H1 (cell line): Measurements from ENCODE around the gene SNX2. TPM values are rescaled to one million over a fixed set of nuclear protein-coding genes. Genes with fewer than 3 reads are reported as not detected.

Experiments used
- CTCF ChIA-PET: fragments of 300-600 bp; sonication (Branson Sonifier 250); formaldehyde crosslinking; loops from one replicate; lab custom pipeline; 2021; ENCODE audit not compliant: partially characterized antibody; lab: Charles Lee
- POLR2A ChIA-PET: fragments of 300-600 bp; sonication (Branson Sonifier 250); formaldehyde crosslinking; loops from one replicate; lab custom pipeline; 2021; ENCODE audit warnings: inconsistent platforms; ENCODE audit not compliant: partially characterized antibody; lab: Charles Lee
- DNase-seq, 2 experiments: peaks; one replicate each; pipeline versions ENCODE4 v3.0.0 to v3.0.0-alpha.2; 2010 to 2022; ENCODE audit warnings: low spot score in 2 of 2, low read depth in 1 of 2, mixed read lengths in 1 of 2
- FAIRE-seq: peaks from 2 replicates; lab custom pipeline; 2011; peaks lifted over from hg19 to GRCh38; lab: Jason Lieb, UNC
- H2AFZ ChIP-seq: 2 replicates; pipeline ENCODE4 v1.8.1; 2012; ENCODE audit warnings: low read length, inconsistent platforms
- H2AK5ac ChIP-seq: 2 replicates; pipeline ENCODE4 v1.6.1; 2013; ENCODE audit warnings: low read depth, low read length
- H2BK120ac ChIP-seq: replicated peaks from 2 replicates; pipeline ENCODE3; 2013; ENCODE audit warnings: low read depth, low read length, inconsistent platforms
- H2BK12ac ChIP-seq: 2 replicates; pipeline ENCODE4 v1.6.1; 2013; ENCODE audit warnings: low read depth, low read length
- H2BK15ac ChIP-seq: 2 replicates; pipeline ENCODE4 v1.6.1; 2013; ENCODE audit warnings: low read length
- H2BK20ac ChIP-seq: 2 replicates; pipeline ENCODE4 v1.6.1; 2013; ENCODE audit warnings: low read length
- H2BK5ac ChIP-seq: 2 replicates; pipeline ENCODE4 v1.6.1; 2013; ENCODE audit warnings: low read depth, low read length
- H3K14ac ChIP-seq: 2 replicates; pipeline ENCODE4 v1.6.1; 2013; ENCODE audit warnings: inconsistent platforms; ENCODE audit not compliant: insufficient read length
- H3K18ac ChIP-seq: 2 replicates; pipeline ENCODE4 v1.6.1; 2013; ENCODE audit warnings: low read length; ENCODE audit errors: extremely low read depth
- H3K23ac ChIP-seq: 2 replicates; pipeline ENCODE4 v1.6.1; 2013; ENCODE audit warnings: inconsistent platforms; ENCODE audit not compliant: insufficient read length
- H3K23me2 ChIP-seq: 2 replicates; pipeline ENCODE4 v1.6.1; 2013; ENCODE audit warnings: low read depth, low read length
- H3K27ac ChIP-seq: 2 replicates; pipeline ENCODE4 v1.6.1; 2011; ENCODE audit warnings: low read depth, low read length, inconsistent platforms
- H3K27me3 ChIP-seq, 4 experiments: replicated peaks in 1 of 4; 1 replicate in 1 of 4; 2 replicates in 3 of 4; pipeline versions ENCODE4 v1.6.1 to v1.8.1; 2011 to 2013; ENCODE audit warnings: low read length in 3 of 4, mild to moderate bottlenecking in 3 of 4, inconsistent platforms in 2 of 4, mixed read lengths in 2 of 4, moderate library complexity in 1 of 4; ENCODE audit not compliant: control insufficient read depth in 3 of 4, insufficient read depth in 3 of 4; ENCODE audit errors: extremely low read depth in 1 of 4
- H3K36me3 ChIP-seq, 4 experiments: 2 replicates each; pipeline versions ENCODE4 v1.6.1 to v1.8.1; 2011 to 2013; ENCODE audit warnings: mild to moderate bottlenecking in 4 of 4, low read length in 3 of 4, moderate library complexity in 2 of 4, control low read depth in 1 of 4, inconsistent platforms in 1 of 4; ENCODE audit not compliant: insufficient read depth in 4 of 4, control insufficient read depth in 2 of 4
- H3K4ac ChIP-seq: replicated peaks from 2 replicates; pipeline ENCODE3; 2013; ENCODE audit warnings: low read length, low read depth, mixed read lengths, inconsistent platforms; ENCODE audit not compliant: insufficient read length
- H3K4me1 ChIP-seq, 4 experiments: replicated peaks in 1 of 4; 1 replicate in 1 of 4; 2 replicates in 3 of 4; pipeline versions ENCODE4 v1.6.1 to v1.8.1; 2011 to 2013; ENCODE audit warnings: low read length in 3 of 4, inconsistent platforms in 2 of 4, mixed read lengths in 1 of 4; ENCODE audit not compliant: insufficient read depth in 4 of 4, control insufficient read depth in 3 of 4
- H3K4me2 ChIP-seq, 2 experiments: 2 replicates each; pipeline versions ENCODE4 v1.6.1 to v1.8.1; 2011 to 2013; ENCODE audit warnings: low read depth in 2 of 2, low read length in 2 of 2, control low read depth in 1 of 2, inconsistent platforms in 1 of 2, mild to moderate bottlenecking in 1 of 2; ENCODE audit not compliant: insufficient read depth in 1 of 2
- H3K4me3 ChIP-seq, 4 experiments: fragments of 200-600, 300-600 bp in 1 of 4; sonication (generic), shearing (Covaris generic), sonication (Bioruptor Twin) in 1 of 4; 2 replicates each; pipeline versions ENCODE4 v1.5.1 to v1.8.1; 2011 to 2016; ENCODE audit warnings: low read length in 4 of 4, low read depth in 3 of 4, control low read depth in 2 of 4, inconsistent platforms in 2 of 4, mild to moderate bottlenecking in 2 of 4, mixed read lengths in 1 of 4, moderate library complexity in 1 of 4; ENCODE audit not compliant: insufficient read depth in 2 of 4; ENCODE audit errors: extremely low read depth in 1 of 4
- H3K56ac ChIP-seq: replicated peaks from 2 replicates; pipeline ENCODE3; 2013; ENCODE audit warnings: low read depth, mild to moderate bottlenecking, mixed read lengths, low read length, inconsistent platforms; ENCODE audit not compliant: insufficient read length
- H3K79me1 ChIP-seq: 2 replicates; pipeline ENCODE4 v1.6.1; 2013; ENCODE audit warnings: low read depth, low read length, control low read depth
- H3K79me2 ChIP-seq, 2 experiments: 2 replicates each; pipeline versions ENCODE4 v1.6.1 to v1.8.1; 2012 to 2013; ENCODE audit warnings: low read length in 2 of 2, mild to moderate bottlenecking in 2 of 2, inconsistent platforms in 1 of 2; ENCODE audit not compliant: insufficient read depth in 2 of 2, control insufficient read depth in 1 of 2
- H3K9ac ChIP-seq, 4 experiments: replicated peaks in 1 of 4; 1 replicate in 1 of 4; 2 replicates in 3 of 4; pipeline versions ENCODE4 v1.6.1 to v1.8.1; 2011 to 2013; ENCODE audit warnings: low read depth in 3 of 4, low read length in 3 of 4, control low read depth in 2 of 4, mild to moderate bottlenecking in 2 of 4, moderate library complexity in 2 of 4, inconsistent platforms in 1 of 4; ENCODE audit errors: extremely low read depth in 1 of 4
- H3K9me3 ChIP-seq, 2 experiments: 2 replicates each; pipeline versions ENCODE4 v1.6.1 to v1.8.1; 2012 to 2013; ENCODE audit warnings: mild to moderate bottlenecking in 2 of 2, moderate library complexity in 2 of 2, control low read depth in 1 of 2, inconsistent platforms in 1 of 2, low read depth in 1 of 2, low read length in 1 of 2, mixed read lengths in 1 of 2; ENCODE audit not compliant: insufficient read depth in 2 of 2
- H4K20me1 ChIP-seq, 2 experiments: replicated peaks in 1 of 2; 2 replicates each; pipeline versions ENCODE3 to v1.8.1; 2011 to 2013; ENCODE audit warnings: inconsistent platforms in 2 of 2, low read length in 2 of 2, mild to moderate bottlenecking in 1 of 2; ENCODE audit not compliant: insufficient read depth in 2 of 2, control insufficient read depth in 1 of 2
- H4K5ac ChIP-seq: 2 replicates; pipeline ENCODE4 v1.6.1; 2013; ENCODE audit warnings: low read length, low read depth, mixed read lengths, inconsistent platforms; ENCODE audit not compliant: insufficient read length
- H4K8ac ChIP-seq: 2 replicates; pipeline ENCODE4 v1.8.0; 2013; ENCODE audit warnings: mild to moderate bottlenecking, moderate library complexity, low read length, inconsistent platforms; ENCODE audit not compliant: insufficient read depth; ENCODE audit errors: extremely low read depth
- H4K91ac ChIP-seq: replicated peaks from 2 replicates; pipeline ENCODE3; 2013; ENCODE audit warnings: low read length, mixed read lengths, inconsistent platforms; ENCODE audit not compliant: insufficient read length
- WGBS, 2 experiments: shearing (Covaris generic) in 1 of 2; methylation state at CpG; one replicate each; pipeline versions ENCODE4 v1.1.6 to v1.1.7; 2013 to 2015; ENCODE audit warnings: low lambda C conversion rate in 2 of 2, mixed read lengths in 2 of 2, inconsistent platforms in 1 of 2, low coverage in 1 of 2, missing lambda C conversion rate in 1 of 2; ENCODE audit not compliant: insufficient replicate concordance in 2 of 2, insufficient coverage in 1 of 2, insufficient read length in 1 of 2; ENCODE audit errors: extremely low coverage in 1 of 2, missing lambda C conversion rate in 1 of 2; 5-methylcytosine and 5-hydroxymethylcytosine counted together
- polyA plus RNA-seq, 7 experiments: library from polyadenylated mRNA; depleted of rRNA in 3 of 7; stranded (reverse) in 5 of 7; unstranded in 2 of 7; fragments of >200 nt in 5 of 7; fragments of 200-250 nt in 2 of 7; gene quantifications; 1 replicate in 5 of 7; 2 replicates in 1 of 7; 4 replicates in 1 of 7; pipeline versions ENCODE4 v1.2.1 to v1.2.3, GENCODE V29; 2011 to 2013; ENCODE audit warnings: missing spikeins in 2 of 7, mixed read lengths in 2 of 7
- total RNA-seq: library from RNA; stranded (reverse); fragmentation: NEBNext Ultra II Directional; extraction: Animal tissue kit (Norgen Biotek cat#: 25700); gene quantifications from 2 replicates; pipeline ENCODE4 v1.2.1, GENCODE V29; 2021

Gene SNX2
- total and polyA plus RNA-seq, 2 of the 8 experiments (the other 6 are each of a cell fraction or from before 2014, with no cell fraction given) = 51.0 to 61.2 TPM

- no peak overlapping the region for H3K23ac ChIP-seq
- 100% methylated on average over 1 of the region's 2 CpGs; no CpG with 5 or more reads in 1 of the 2 experiments for WGBS, 2 experiments
- no peak overlapping the region for H3K14ac ChIP-seq
- no peak overlapping the region for H2BK5ac ChIP-seq
- H3K27me3 ChIP-seq = no peaks in the 10 kb centered on the region
- H4K20me1 ChIP-seq = peaks cover 0 to 3% of the 10 kb centered on the region in 2 experiments
- POLR2A ChIA-PET = no interaction called here
- no peak overlapping the region for H3K4me2 ChIP-seq
- no peaks in the 10 kb centered on the region for H3K79me1 ChIP-seq
- H4K91ac ChIP-seq = no peak overlapping the region
- H2BK120ac ChIP-seq = no peak overlapping the region
- no peaks in the 10 kb centered on the region; a peak in 1 of 8 replicates for H3K36me3 ChIP-seq
- H3K4me1 ChIP-seq = peaks cover 0 to 3% (median 0%) of the 10 kb centered on the region in 4 experiments; a peak in 2 of 7 replicates
- no peak overlapping the region for H3K18ac ChIP-seq
- H2AFZ ChIP-seq = no peak overlapping the region
- H3K23me2 ChIP-seq = peaks cover 2% of the 10 kb centered on the region; the same call in 1 of the 2 replicates
- no peak overlapping the region for H3K4ac ChIP-seq
- H3K56ac ChIP-seq = no peak overlapping the region
- no peak for DNase-seq
- no peak overlapping the region for H2AK5ac ChIP-seq
- FAIRE-seq = no peak
- no peak overlapping the region for H3K27ac ChIP-seq
- no peaks in the 10 kb centered on the region for H3K9me3 ChIP-seq
- 0 out of 2 replicates have a peak overlapping the region, but pooled peaks have one; percentile 72 for H2BK20ac ChIP-seq
- no peak overlapping the region for H4K8ac ChIP-seq
- no peak overlapping the region for H3K9ac ChIP-seq
- no peak overlapping the region for H4K5ac ChIP-seq
- H3K79me2 ChIP-seq = no peaks in the 10 kb centered on the region; a peak in 1 of 4 replicates
- H2BK12ac ChIP-seq = no peak overlapping the region
- no peak overlapping the region for H2BK15ac ChIP-seq
- CTCF ChIA-PET = interaction anchor here (1.2 kb wide), 1 partner anchor 137 kb away, joined by 3 read pairs; no protein-coding TSS in a partner anchor
- H3K4me3 ChIP-seq = no peak overlapping the region
Observed at GRCh38 chr5:122863240-122863639, 88.4 kb downstream of the SNX2 start.
